Measurements from ENCODE around the gene CFHR2.

GRCh38 chr1:196997423-196997822, 53.9 kb downstream of the CFHR2 start:
- TF ChIP-seq POLR2AphosphoS5 (IDR thresholded peaks at IDR 0.05) (no peak), CTCF (IDR thresholded peaks at IDR 0.05) (no peak), POLR2A (IDR thresholded peaks at IDR 0.05) (no peak)
